ENCODE measurements around the gene KY. TPM values are rescaled to one million over a fixed set of nuclear protein-coding genes. Genes with fewer than 3 reads are reported as not detected.

Gene KY
- total RNA-seq, 1 experiment from 2014 or later = 0.29 TPM

DNA sequence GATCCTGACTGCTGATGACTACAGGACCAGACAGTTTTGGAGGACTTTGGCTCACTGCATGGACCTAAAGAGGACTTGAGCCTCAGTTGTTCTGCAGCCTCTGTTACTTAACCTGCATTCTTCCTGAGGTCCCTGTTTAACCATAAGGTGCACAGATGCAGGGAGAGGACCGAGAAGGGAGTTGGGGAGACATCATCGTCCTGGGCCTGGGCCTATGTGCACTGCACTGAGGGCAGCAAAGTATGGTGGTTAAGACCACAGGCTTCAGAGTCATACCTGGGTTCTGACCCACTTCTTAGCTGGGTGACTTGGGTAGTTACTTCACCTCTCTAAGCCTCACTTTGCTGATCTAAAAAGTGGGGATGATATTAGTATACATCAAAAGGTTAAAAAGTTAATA lies 21.9 kb downstream of the KY start:
- CTCF ChIA-PET = no interaction called here
- BruUV-seq (replicated peaks) = no TSS peak
- no peak for ATAC-seq
- H3K36me3 ChIP-seq (ENCODE audit: low read depth, low read length) = no peaks in the 10 kb centered on the region
- H3K79me2 ChIP-seq (ENCODE audit: low read length) = no peaks in the 10 kb centered on the region
- no peak for DNase-seq
- H3K4me3 ChIP-seq (ENCODE audit: low read length) = no peak overlapping the region
- POLR2A ChIA-PET (ENCODE audit: unreplicated experiment) = no interaction called here
- H3K27me3 ChIP-seq (ENCODE audit: low read length) = no peaks in the 10 kb centered on the region; the same call in 1 of the 2 replicates
- no peaks in the 10 kb centered on the region for H3K9me2 ChIP-seq (replicated peaks; ENCODE audit: low read length)
- no peaks in the 10 kb centered on the region for H3F3A ChIP-seq (ENCODE audit: low read length, unreplicated experiment)
- H3K9me3 ChIP-seq (ENCODE audit: low read length) = no peaks in the 10 kb centered on the region
- H2AFZ ChIP-seq (ENCODE audit: low read length) = no peak overlapping the region
- TF ChIP-seq CTCF (conservative IDR thresholded peaks at IDR 0.05; ENCODE audit: low read depth, low read length) (no peak), EZH2phosphoT487 (IDR thresholded peaks at IDR 0.05; ENCODE audit: borderline replicate concordance, low read length) (no peak), EZH2 (IDR thresholded peaks at IDR 0.05; ENCODE audit: low read length, unreplicated experiment) (no peak)
- H3K27ac ChIP-seq (ENCODE audit: low read length) = no peak overlapping the region
- H3K4me2 ChIP-seq (ENCODE audit: low read length) = no peak overlapping the region
- H4K20me1 ChIP-seq (ENCODE audit: low read length) = no peaks in the 10 kb centered on the region
- no peaks in the 10 kb centered on the region for H3K4me1 ChIP-seq (ENCODE audit: insufficient read depth, low read length)
- no peak overlapping the region for H3K9ac ChIP-seq (ENCODE audit: low read length)
- intact Hi-C loops (cut with micrococcal nuclease) = no loop called here

DNA sequence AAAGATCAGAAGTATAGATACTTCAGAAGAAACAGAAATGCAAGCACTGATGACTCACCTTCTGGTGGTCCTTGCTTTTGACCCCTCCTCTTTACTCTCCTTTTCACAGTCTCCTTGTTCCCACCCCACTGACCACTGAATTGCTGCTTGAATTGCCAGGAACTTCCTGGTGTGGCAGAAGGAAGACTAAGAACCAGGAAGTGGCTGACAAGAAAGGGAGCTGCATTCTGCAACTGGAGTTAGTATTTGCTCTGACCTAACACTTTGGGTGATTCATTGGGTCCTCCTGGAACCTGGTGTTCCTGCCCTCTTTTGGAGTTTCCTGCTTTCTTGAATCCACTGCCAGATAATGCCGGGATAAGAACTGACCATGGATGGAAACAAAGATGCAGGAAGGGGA lies 23.0 kb downstream of the KY start:
- H3F3A ChIP-seq (ENCODE audit: low read length, unreplicated experiment) = no peaks in the 10 kb centered on the region
- H3K9me2 ChIP-seq (replicated peaks; ENCODE audit: low read length) = no peaks in the 10 kb centered on the region
- TF ChIP-seq CTCF (conservative IDR thresholded peaks at IDR 0.05; ENCODE audit: low read depth, low read length) = no peak
- TF ChIP-seq EZH2 (IDR thresholded peaks at IDR 0.05; ENCODE audit: low read length, unreplicated experiment) = no peak
- TF ChIP-seq EZH2phosphoT487 (IDR thresholded peaks at IDR 0.05; ENCODE audit: borderline replicate concordance, low read length) = no peak
- ChIA-PET POLR2A (ENCODE audit: unreplicated experiment) (no interaction called here), CTCF (no interaction called here)
- ATAC-seq (no peak), DNase-seq (peak; percentile 44)
- H3K4me2 ChIP-seq (ENCODE audit: low read length) = no peak overlapping the region
- H3K9me3 ChIP-seq (ENCODE audit: low read length) = no peaks in the 10 kb centered on the region
- no peaks in the 10 kb centered on the region for H3K36me3 ChIP-seq (ENCODE audit: low read depth, low read length)
- no peaks in the 10 kb centered on the region for H3K4me1 ChIP-seq (ENCODE audit: insufficient read depth, low read length)
- H3K9ac ChIP-seq (ENCODE audit: low read length) = no peak overlapping the region
- H3K4me3 ChIP-seq (ENCODE audit: low read length) = no peak overlapping the region
- H3K27me3 ChIP-seq (ENCODE audit: low read length) = no peaks in the 10 kb centered on the region; the same call in 1 of the 2 replicates
- H3K27ac ChIP-seq (ENCODE audit: low read length) = no peak overlapping the region
- no peaks in the 10 kb centered on the region for H4K20me1 ChIP-seq (ENCODE audit: low read length)
- intact Hi-C loops (cut with micrococcal nuclease) = no loop called here
- H2AFZ ChIP-seq (ENCODE audit: low read length) = peak overlapping the region; percentile 45; the same call in 1 of the 2 replicates
- BruUV-seq (replicated peaks) = no TSS peak
- no peaks in the 10 kb centered on the region for H3K79me2 ChIP-seq (ENCODE audit: low read length)

GRCh38 chr3:134625885-134626741 lies 24.7 kb downstream of the KY start:
- Histone ChIP-seq H3K4me1 (ENCODE audit: insufficient read depth, low read length) (no peaks in the 10 kb centered on the region), H3K4me3 (ENCODE audit: low read length) (no peak overlapping the region), H3K9me2 (replicated peaks; ENCODE audit: low read length) (no peaks in the 10 kb centered on the region), H3K36me3 (ENCODE audit: low read depth, low read length) (no peaks in the 10 kb centered on the region), H3K9me3 (ENCODE audit: low read length) (no peaks in the 10 kb centered on the region), H3F3A (ENCODE audit: low read length, unreplicated experiment) (no peaks in the 10 kb centered on the region), H3K27me3 (ENCODE audit: low read length) (no peaks in the 10 kb centered on the region), H4K20me1 (ENCODE audit: low read length) (no peaks in the 10 kb centered on the region), H2AFZ (ENCODE audit: low read length) (no peak overlapping the region), H3K79me2 (ENCODE audit: low read length) (no peaks in the 10 kb centered on the region), H3K4me2 (ENCODE audit: low read length) (no peak overlapping the region), H3K27ac (ENCODE audit: low read length) (no peak overlapping the region), H3K9ac (ENCODE audit: low read length) (no peak overlapping the region)
- no peak for DNase-seq
- POLR2A ChIA-PET (ENCODE audit: unreplicated experiment) = no interaction called here
- no peak for ATAC-seq
- CTCF ChIA-PET = no interaction called here
- no TSS peak for BruUV-seq (replicated peaks)
- TF ChIP-seq EZH2phosphoT487 (IDR thresholded peaks at IDR 0.05; ENCODE audit: borderline replicate concordance, low read length) (no peak), EZH2 (IDR thresholded peaks at IDR 0.05; ENCODE audit: low read length, unreplicated experiment) (no peak), CTCF (conservative IDR thresholded peaks at IDR 0.05; ENCODE audit: low read depth, low read length) (no peak)
- intact Hi-C loops (cut with micrococcal nuclease) = no loop called here
